MM.1S (cell line): ENCODE measurements around the gene CAMSAP1.
"Not testable (repeated sequence)": the region's sequence is repeated elsewhere in the genome, so short reads cannot be mapped to it uniquely, and the experiment has no call there.

Source experiments
- DNase-seq: peaks from one replicate; pipeline ENCODE4 v3.0.0-alpha.2; 2015
- H2AFZ ChIP-seq: fragments of 300-600 bp; sonication (generic); 2 replicates; pipeline ENCODE4 v1.6.0; 2016; ENCODE audit warnings: antibody characterized with exemption, low read length
- H3F3A ChIP-seq: fragments of 300-600 bp; sonication (generic); 2 replicates; pipeline ENCODE4 v1.6.1; 2016; ENCODE audit warnings: mild to moderate bottlenecking, antibody characterized with exemption, low read length, moderate library complexity, mixed read lengths; ENCODE audit not compliant: insufficient read depth
- H3K27ac ChIP-seq: fragments of 300-600 bp; sonication (generic); 2 replicates; pipeline ENCODE4 v1.5.1; 2016; ENCODE audit warnings: mild to moderate bottlenecking, low read length
- H3K27me3 ChIP-seq: fragments of 300-600 bp; sonication (generic); replicated peaks from 2 replicates; pipeline ENCODE4 v1.6.0; 2016; ENCODE audit warnings: low read length; ENCODE audit not compliant: insufficient read depth
- H3K36me3 ChIP-seq: fragments of 300-600 bp; sonication (generic); replicated peaks from 2 replicates; pipeline ENCODE4 v1.6.1; 2016; ENCODE audit warnings: mild to moderate bottlenecking, low read length, mixed read lengths; ENCODE audit not compliant: insufficient read depth
- H3K4me1 ChIP-seq: fragments of 300-600 bp; sonication (generic); 2 replicates; pipeline ENCODE4 v1.6.1; 2016; ENCODE audit warnings: low read length, mixed read lengths
- H3K4me2 ChIP-seq: fragments of 300-600 bp; sonication (generic); 2 replicates; pipeline ENCODE4 v1.6.0; 2016; ENCODE audit warnings: low read depth, low read length
- H3K4me3 ChIP-seq: fragments of 300-600 bp; sonication (generic); 2 replicates; pipeline ENCODE4 v1.5.1; 2016; ENCODE audit warnings: low read length, mixed read lengths
- H3K79me2 ChIP-seq: fragments of 300-600 bp; sonication (generic); 2 replicates; pipeline ENCODE4 v1.6.1; 2016; ENCODE audit warnings: mixed run types, low read length, mixed read lengths
- H3K9ac ChIP-seq: fragments of 300-600 bp; sonication (generic); 2 replicates; pipeline ENCODE4 v1.6.1; 2016; ENCODE audit warnings: low read length, mixed read lengths
- H3K9me2 ChIP-seq: fragments of 300-600 bp; sonication (generic); replicated peaks from 2 replicates; pipeline ENCODE4 v1.6.1; 2016; ENCODE audit warnings: mild to moderate bottlenecking, low read length, mixed read lengths; ENCODE audit not compliant: insufficient read depth
- H3K9me3 ChIP-seq: fragments of 300-600 bp; sonication (generic); replicated peaks from 2 replicates; pipeline ENCODE4 v1.6.1; 2016; ENCODE audit warnings: mild to moderate bottlenecking, low read length, mixed read lengths; ENCODE audit not compliant: insufficient read depth
- H4K20me1 ChIP-seq: fragments of 300-600 bp; sonication (generic); 2 replicates; pipeline ENCODE4 v1.6.1; 2016; ENCODE audit warnings: mild to moderate bottlenecking, low read length, moderate library complexity, mixed read lengths; ENCODE audit not compliant: insufficient read depth
- CTCF ChIP-seq: fragments of 300-600 bp; sonication (generic); IDR thresholded peaks from 2 replicates; pipeline ENCODE4 v1.5.1; 2016; ENCODE audit warnings: antibody characterized with exemption, low read length, mixed read lengths
- EZH2 ChIP-seq: fragments of 300-600 bp; sonication (generic); optimal IDR thresholded peaks from 2 replicates; pipeline ENCODE3; 2017; ENCODE audit warnings: low read depth, mild to moderate bottlenecking, antibody characterized with exemption, low read length, mixed read lengths
- EZH2phosphoT487 ChIP-seq: fragments of 300-600 bp; sonication (generic); IDR thresholded peaks from 2 replicates; pipeline ENCODE4 v1.6.1; 2018; ENCODE audit warnings: antibody characterized with exemption, low read length

Gene CAMSAP1

GRCh38 chr9:135945969-135946368, 38.6 kb upstream of the CAMSAP1 start:
- Histone ChIP-seq H3F3A (no peaks in the 10 kb centered on the region), H3K27me3 (no peaks in the 10 kb centered on the region), H2AFZ (no peak overlapping the region), H3K4me2 (no peak overlapping the region), H3K27ac (no peak overlapping the region), H3K4me1 (no peaks in the 10 kb centered on the region), H3K79me2 (0 out of 2 replicates have a peak, but pooled peaks cover 4% of the 10 kb centered on the region), H3K9ac (no peak overlapping the region), H4K20me1 (no peaks in the 10 kb centered on the region), H3K9me3 (no peaks in the 10 kb centered on the region), H3K36me3 (peaks cover 4% of the 10 kb centered on the region; the same call in 1 of the 2 replicates), H3K4me3 (no peak overlapping the region), H3K9me2 (no peaks in the 10 kb centered on the region)
- TF ChIP-seq EZH2 (no peak), EZH2phosphoT487 (no peak), CTCF (no peak)
- DNase-seq = no peak

- TF ChIP-seq CTCF = no peak
- no peak for TF ChIP-seq EZH2
- TF ChIP-seq EZH2phosphoT487 = no peak
- Histone ChIP-seq H3K36me3 (peaks cover 4% of the 10 kb centered on the region; the same call in 1 of the 2 replicates), H3K9me3 (no peaks in the 10 kb centered on the region), H3K27me3 (no peaks in the 10 kb centered on the region), H3F3A (no peaks in the 10 kb centered on the region), H3K79me2 (no peaks in the 10 kb centered on the region), H3K27ac (no peak overlapping the region), H3K4me1 (no peaks in the 10 kb centered on the region), H3K9me2 (no peaks in the 10 kb centered on the region), H3K4me2 (no peak overlapping the region), H2AFZ (no peak overlapping the region), H3K9ac (no peak overlapping the region), H3K4me3 (no peak overlapping the region), H4K20me1 (no peaks in the 10 kb centered on the region)
- no peak for DNase-seq
These were observed 37.3 kb upstream of the CAMSAP1 start for GRCh38 chr9:135944444-135945252.

GRCh38 chr9:135943604-135944003, 36.3 kb upstream of the CAMSAP1 start:
- not testable (repeated sequence) for H3K9me3 ChIP-seq, H3K36me3 ChIP-seq, H3F3A ChIP-seq, H3K4me1 ChIP-seq, DNase-seq, H3K9me2 ChIP-seq, H3K79me2 ChIP-seq, H3K27me3 ChIP-seq, H3K4me3 ChIP-seq, H2AFZ ChIP-seq, H4K20me1 ChIP-seq, H3K9ac ChIP-seq, H3K27ac ChIP-seq, H3K4me2 ChIP-seq
